Neutrophil (primary cell): ENCODE data around the gene NCOA1.

ENCODE experiments used
- H3K27ac ChIP-seq: fragments of 200-600 bp; sonication (generic); 2 replicates; pipeline ENCODE4 v1.5.1; 2016; ENCODE audit warnings: mild to moderate bottlenecking, moderate library complexity
- H3K27me3 ChIP-seq: fragments of 200-600 bp; sonication (generic); 2 replicates; pipeline ENCODE4 v1.6.0; 2016; ENCODE audit warnings: mild to moderate bottlenecking
- H3K36me3 ChIP-seq: fragments of 200-600 bp; sonication (generic); 2 replicates; pipeline ENCODE4 v1.5.1; 2017
- H3K4me1 ChIP-seq, 2 experiments: fragments of 200-600 bp in 1 of 2; sonication (generic) in 1 of 2; 1 replicate in 1 of 2; 2 replicates in 1 of 2; pipeline versions ENCODE4 v1.5.1 to v1.6.1; 2013 to 2016; ENCODE audit warnings: low read depth in 1 of 2, low read length in 1 of 2, mild to moderate bottlenecking in 1 of 2, moderate library complexity in 1 of 2; ENCODE audit not compliant: control insufficient read depth in 1 of 2, insufficient read depth in 1 of 2
- H3K4me3 ChIP-seq, 2 experiments: fragments of 200-600 bp in 1 of 2; sonication (generic) in 1 of 2; 1 replicate in 1 of 2; 2 replicates in 1 of 2; pipeline ENCODE4 v1.5.1; 2013 to 2016; ENCODE audit warnings: low read depth in 1 of 2, low read length in 1 of 2, mild to moderate bottlenecking in 1 of 2, moderate library complexity in 1 of 2
- H3K9me3 ChIP-seq: fragments of 200-600 bp; sonication (generic); 2 replicates; pipeline ENCODE4 v1.5.1; 2016
- TF ChIP-seq, protein P1 (sequence below): fragments of 200-600 bp; sonication (generic); IDR thresholded peaks from 2 replicates; pipeline ENCODE4 v1.5.1; 2016; ENCODE audit warnings: antibody characterized with exemption

The NCOA1 gene

DNA sequence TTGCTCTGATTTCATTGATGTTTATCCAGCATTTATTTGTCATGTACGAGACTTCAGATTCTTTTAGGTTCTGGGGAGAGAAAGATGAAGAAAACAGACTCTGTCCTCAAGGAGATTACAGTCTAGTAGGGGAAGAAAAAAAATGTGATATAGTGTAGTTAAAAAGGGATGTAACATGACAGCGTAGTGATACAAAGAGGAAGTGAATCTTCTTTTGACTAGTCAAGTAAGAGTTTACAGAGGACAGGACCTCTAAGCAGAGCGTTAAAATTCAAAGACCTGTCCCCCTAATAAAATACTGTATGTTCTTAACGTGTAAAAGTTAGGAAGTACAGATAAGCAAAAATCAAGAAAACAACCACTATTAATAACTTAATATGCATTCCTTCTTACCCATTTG is 47.7 kb downstream of the NCOA1 start:
- H3K9me3 ChIP-seq = no peaks in the 10 kb centered on the region
- no peak overlapping the region for H3K27ac ChIP-seq
- TF ChIP-seq, protein P1, sequence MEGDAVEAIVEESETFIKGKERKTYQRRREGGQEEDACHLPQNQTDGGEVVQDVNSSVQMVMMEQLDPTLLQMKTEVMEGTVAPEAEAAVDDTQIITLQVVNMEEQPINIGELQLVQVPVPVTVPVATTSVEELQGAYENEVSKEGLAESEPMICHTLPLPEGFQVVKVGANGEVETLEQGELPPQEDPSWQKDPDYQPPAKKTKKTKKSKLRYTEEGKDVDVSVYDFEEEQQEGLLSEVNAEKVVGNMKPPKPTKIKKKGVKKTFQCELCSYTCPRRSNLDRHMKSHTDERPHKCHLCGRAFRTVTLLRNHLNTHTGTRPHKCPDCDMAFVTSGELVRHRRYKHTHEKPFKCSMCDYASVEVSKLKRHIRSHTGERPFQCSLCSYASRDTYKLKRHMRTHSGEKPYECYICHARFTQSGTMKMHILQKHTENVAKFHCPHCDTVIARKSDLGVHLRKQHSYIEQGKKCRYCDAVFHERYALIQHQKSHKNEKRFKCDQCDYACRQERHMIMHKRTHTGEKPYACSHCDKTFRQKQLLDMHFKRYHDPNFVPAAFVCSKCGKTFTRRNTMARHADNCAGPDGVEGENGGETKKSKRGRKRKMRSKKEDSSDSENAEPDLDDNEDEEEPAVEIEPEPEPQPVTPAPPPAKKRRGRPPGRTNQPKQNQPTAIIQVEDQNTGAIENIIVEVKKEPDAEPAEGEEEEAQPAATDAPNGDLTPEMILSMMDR = no peak
- peaks cover 4 to 13% of the 10 kb centered on the region in 2 experiments for H3K4me1 ChIP-seq
- H3K27me3 ChIP-seq = no peaks in the 10 kb centered on the region
- H3K36me3 ChIP-seq = no peaks in the 10 kb centered on the region
- no peak overlapping the region for H3K4me3 ChIP-seq

DNA sequence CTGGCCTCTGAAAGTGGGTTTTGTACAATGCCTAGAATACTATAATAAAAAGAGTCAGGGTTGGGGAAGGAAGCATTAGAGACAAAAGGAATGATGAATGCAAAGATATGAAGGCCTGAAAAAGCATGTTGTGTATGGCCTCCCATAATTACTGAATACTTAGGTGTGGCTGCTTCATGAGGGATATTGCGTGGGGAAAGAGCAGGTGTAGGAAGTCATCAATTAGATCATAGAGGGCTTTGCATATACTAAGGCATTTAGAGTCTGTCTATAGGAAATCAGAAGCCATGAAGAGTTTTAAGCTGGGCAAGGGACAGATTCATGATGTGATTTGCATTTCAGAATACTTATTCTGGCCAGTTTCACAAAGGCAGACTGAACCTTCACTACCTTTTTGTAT is 48.2 kb downstream of the NCOA1 start:
- H3K27ac ChIP-seq = no peak overlapping the region
- peaks cover 4 to 13% of the 10 kb centered on the region in 2 experiments for H3K4me1 ChIP-seq
- H3K27me3 ChIP-seq = no peaks in the 10 kb centered on the region
- H3K4me3 ChIP-seq = no peak overlapping the region
- TF ChIP-seq, protein P1 = no peak
- H3K36me3 ChIP-seq = no peaks in the 10 kb centered on the region
- H3K9me3 ChIP-seq = no peaks in the 10 kb centered on the region

DNA sequence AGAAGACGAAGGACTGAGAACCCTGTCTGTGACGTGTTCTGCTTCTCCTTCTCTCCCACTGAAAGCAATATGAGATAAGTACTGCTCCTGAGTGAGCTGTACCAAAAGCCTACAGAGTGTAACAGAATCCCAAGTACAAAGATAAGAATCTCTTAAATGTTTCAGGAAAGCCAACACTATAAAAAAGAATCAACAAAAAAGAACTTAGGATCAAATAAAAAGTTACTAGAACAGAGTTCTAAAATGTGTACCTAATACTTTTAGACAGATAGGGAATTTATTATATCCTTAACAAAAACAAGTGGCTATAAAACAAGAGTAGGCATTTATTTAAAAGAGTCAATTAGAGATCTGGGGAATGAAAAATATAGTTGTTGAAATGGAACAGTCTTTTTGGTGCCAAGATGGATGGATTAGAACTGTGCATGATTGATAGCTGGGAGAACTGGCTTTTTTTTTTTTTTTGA is 49.0 kb downstream of the NCOA1 start:
- Histone ChIP-seq H3K27me3 (no peaks in the 10 kb centered on the region), H3K36me3 (no peaks in the 10 kb centered on the region), H3K27ac (no peak overlapping the region), H3K4me3 (no peak overlapping the region), H3K9me3 (no peaks in the 10 kb centered on the region), H3K4me1 (peaks cover 4 to 13% of the 10 kb centered on the region in 2 experiments)
- TF ChIP-seq, protein P1 = no peak

DNA sequence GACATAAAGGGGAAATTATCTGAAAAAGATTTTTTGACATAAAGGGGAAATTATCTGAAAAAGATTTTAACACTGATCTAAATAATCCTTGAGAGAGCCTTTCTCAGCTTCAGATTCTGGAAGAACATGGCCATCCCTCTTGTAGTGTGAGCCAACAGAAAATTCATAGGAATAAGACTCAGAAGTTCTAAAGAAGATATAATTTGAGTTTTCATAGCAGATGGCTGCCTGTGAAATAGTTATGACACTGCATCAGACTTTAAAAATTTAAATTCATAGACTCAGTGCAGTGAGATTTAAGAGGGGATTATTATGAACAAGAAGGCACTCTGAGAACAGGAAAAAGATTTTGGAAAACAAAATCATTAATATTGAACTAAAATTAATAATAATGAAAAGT is 50.6 kb downstream of the NCOA1 start:
- no peak overlapping the region for H3K4me3 ChIP-seq
- no peak overlapping the region for H3K27ac ChIP-seq
- TF ChIP-seq, protein P1 = no peak
- peaks cover 4 to 13% of the 10 kb centered on the region in 2 experiments for H3K4me1 ChIP-seq
- H3K27me3 ChIP-seq = no peaks in the 10 kb centered on the region
- no peaks in the 10 kb centered on the region for H3K9me3 ChIP-seq
- H3K36me3 ChIP-seq = no peaks in the 10 kb centered on the region

DNA sequence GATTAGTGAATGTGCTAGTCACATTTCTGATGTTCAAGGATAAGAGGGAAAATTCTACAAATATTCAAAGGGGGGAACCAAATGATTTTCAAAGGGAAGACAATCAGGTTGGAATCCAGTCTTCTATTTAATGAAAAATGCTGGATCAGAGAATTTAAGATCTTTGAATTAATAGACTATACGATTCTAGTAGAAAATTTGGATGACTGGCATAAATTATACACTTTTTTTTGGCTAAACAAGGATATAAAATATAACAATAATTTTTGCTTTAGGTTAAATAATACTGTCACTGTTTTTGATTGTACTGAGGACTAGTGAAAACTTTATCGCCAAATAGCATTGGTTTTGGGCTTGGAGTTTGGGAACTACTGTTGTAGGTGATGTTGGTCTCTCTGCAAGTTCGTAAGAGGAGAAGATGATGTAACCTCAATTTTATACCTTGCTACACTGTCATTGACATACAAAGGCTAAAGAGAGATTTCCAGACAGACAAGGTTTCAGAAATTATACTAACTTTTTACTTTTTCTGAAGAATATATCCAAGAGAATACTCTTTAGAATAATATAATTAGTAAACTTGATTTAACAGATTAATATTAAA is 51.3 kb downstream of the NCOA1 start:
- H3K4me1 ChIP-seq = peaks cover 4 to 10% of the 10 kb centered on the region in 2 experiments
- no peak overlapping the region for H3K27ac ChIP-seq
- no peak overlapping the region for H3K4me3 ChIP-seq
- no peaks in the 10 kb centered on the region for H3K9me3 ChIP-seq
- H3K36me3 ChIP-seq = no peaks in the 10 kb centered on the region
- TF ChIP-seq, protein P1 = no peak
- no peaks in the 10 kb centered on the region for H3K27me3 ChIP-seq
